BE2C (cell line): ENCODE results near the gene NLN.

Experiments
- DNase-seq: peaks from one replicate; pipeline ENCODE4 v3.0.0-alpha.2; 2020
- H3K27me3 ChIP-seq: fragments of 250-450 bp; sonication (Bioruptor Pico); 2 replicates; pipeline ENCODE4 v1.5.1; 2020; ENCODE audit warnings: mild to moderate bottlenecking
- H3K36me3 ChIP-seq: fragments of 250-450 bp; sonication (Bioruptor Pico); 2 replicates; pipeline ENCODE4 v1.5.1; 2020; ENCODE audit warnings: mild to moderate bottlenecking
- H3K4me1 ChIP-seq: fragments of 250-450 bp; sonication (Bioruptor Pico); 2 replicates; pipeline ENCODE4 v1.5.1; 2020
- H3K4me3 ChIP-seq: 2 replicates; pipeline ENCODE4 v1.5.1; 2011; ENCODE audit warnings: low read depth, low read length
- H3K9me3 ChIP-seq: fragments of 250-450 bp; sonication (Bioruptor Pico); 2 replicates; pipeline ENCODE4 v1.5.1; 2020
- CTCF ChIP-seq: IDR thresholded peaks from 2 replicates; pipeline ENCODE4 v1.5.1; 2012; ENCODE audit warnings: mild to moderate bottlenecking, low read depth, low read length

Gene NLN

GRCh38 chr5:65854925-65855324 is 132.9 kb downstream of the NLN start:
- Histone ChIP-seq H3K36me3 (no peaks in the 10 kb centered on the region), H3K4me1 (no peaks in the 10 kb centered on the region), H3K4me3 (no peak overlapping the region), H3K27me3 (no peaks in the 10 kb centered on the region), H3K9me3 (no peaks in the 10 kb centered on the region)
- no peak for DNase-seq
- no peak for TF ChIP-seq CTCF

GRCh38 chr5:65855766-65856315 is 133.8 kb downstream of the NLN start:
- DNase-seq, result no peak
- no peaks in the 10 kb centered on the region for H3K27me3 ChIP-seq
- H3K36me3 ChIP-seq, result no peaks in the 10 kb centered on the region
- H3K4me3 ChIP-seq, result no peak overlapping the region
- TF ChIP-seq CTCF, result no peak
- no peaks in the 10 kb centered on the region for H3K4me1 ChIP-seq
- no peaks in the 10 kb centered on the region for H3K9me3 ChIP-seq

GRCh38 chr5:65856520-65856919 is 134.5 kb downstream of the NLN start:
- TF ChIP-seq CTCF, result no peak

GRCh38 chr5:65858316-65858715 is 136.3 kb downstream of the NLN start:
- Histone ChIP-seq H3K9me3 (no peaks in the 10 kb centered on the region), H3K36me3 (no peaks in the 10 kb centered on the region), H3K4me3 (no peak overlapping the region), H3K27me3 (no peaks in the 10 kb centered on the region), H3K4me1 (no peaks in the 10 kb centered on the region)
- DNase-seq, result no peak
- TF ChIP-seq CTCF, result no peak

More at GRCh38 chr5:65856520-65856919, 134.5 kb downstream of the NLN start:
- Histone ChIP-seq H3K4me1 (no peaks in the 10 kb centered on the region), H3K4me3 (no peak overlapping the region), H3K27me3 (no peaks in the 10 kb centered on the region), H3K36me3 (no peaks in the 10 kb centered on the region), H3K9me3 (no peaks in the 10 kb centered on the region)
- DNase-seq, result no peak

- no peaks in the 10 kb centered on the region for H3K4me1 ChIP-seq
- H3K36me3 ChIP-seq, result no peaks in the 10 kb centered on the region
- H3K4me3 ChIP-seq, result no peak overlapping the region
- no peak for TF ChIP-seq CTCF
- DNase-seq, result no peak
- no peaks in the 10 kb centered on the region for H3K9me3 ChIP-seq
- H3K27me3 ChIP-seq, result no peaks in the 10 kb centered on the region
These were observed 139.8 kb downstream of the NLN start for GRCh38 chr5:65861830-65862241.

GRCh38 chr5:65862384-65862783 is 140.4 kb downstream of the NLN start:
- Histone ChIP-seq H3K4me3 (no peak overlapping the region), H3K4me1 (no peaks in the 10 kb centered on the region), H3K9me3 (no peaks in the 10 kb centered on the region), H3K36me3 (no peaks in the 10 kb centered on the region), H3K27me3 (no peaks in the 10 kb centered on the region)
- no peak for DNase-seq
- no peak for TF ChIP-seq CTCF
